Kidney (tissue), 14 donors: ENCODE measurements around the gene GDF2. TPM values are rescaled to one million over a fixed set of nuclear protein-coding genes. Genes with fewer than 3 reads are reported as not detected.

Experiments
- DNase-seq, 5 donors: peaks; one replicate each; pipeline ENCODE4 v3.0.0-alpha.2; 2013 to 2020
- FAIRE-seq: peaks from 2 replicates; lab custom pipeline; 2012; peaks lifted over from hg19 to GRCh38; lab: Jason Lieb, UNC
- H3K27ac ChIP-seq, 2 donors: one replicate each; pipeline ENCODE4 v1.7.0; 2013; ENCODE audit warnings: low read depth in 2 of 2, low read length in 2 of 2, inconsistent platforms in 1 of 2
- H3K27me3 ChIP-seq: one replicate; pipeline ENCODE4 v1.7.1; 2013; ENCODE audit warnings: low read length, inconsistent platforms; ENCODE audit not compliant: control insufficient read depth, insufficient read depth
- H3K36me3 ChIP-seq, 3 donors: one replicate each; pipeline versions ENCODE4 v1.7.0 to v1.7.1; 2013; ENCODE audit warnings: low read length in 3 of 3, control low read depth in 1 of 3, inconsistent platforms in 1 of 3; ENCODE audit not compliant: insufficient read depth in 3 of 3, control insufficient read depth in 2 of 3
- H3K4me1 ChIP-seq, 3 donors: one replicate each; pipeline versions ENCODE4 v1.7.0 to v1.7.1; 2013; ENCODE audit warnings: low read length in 3 of 3, inconsistent platforms in 1 of 3, low read depth in 1 of 3; ENCODE audit not compliant: control insufficient read depth in 2 of 3, insufficient read depth in 2 of 3
- H3K4me3 ChIP-seq, 3 donors: one replicate each; pipeline versions ENCODE4 v1.7.0 to v1.8.1; 2013; ENCODE audit warnings: low read length in 3 of 3, control low read depth in 1 of 3, inconsistent platforms in 1 of 3
- H3K9ac ChIP-seq, 3 donors: one replicate each; pipeline versions ENCODE4 v1.7.0 to v1.7.1; 2013; ENCODE audit warnings: low read length in 3 of 3, control low read depth in 1 of 3, inconsistent platforms in 1 of 3
- H3K9me3 ChIP-seq, 3 donors: one replicate each; pipeline versions ENCODE4 v1.7.0 to v1.7.1; 2013; ENCODE audit warnings: low read length in 3 of 3, control low read depth in 1 of 3, inconsistent platforms in 1 of 3; ENCODE audit not compliant: control insufficient read depth in 2 of 3, insufficient read depth in 1 of 3
- CTCF ChIP-seq: IDR thresholded peaks from 3 replicates; pipeline ENCODE4 v1.5.1; 2012; ENCODE audit warnings: mild to moderate bottlenecking, moderate library complexity, borderline replicate concordance; ENCODE audit not compliant: insufficient read depth; ENCODE audit errors: extremely low read depth
- intact Hi-C: fragments of 100-400 bp; cut with DNase I; formaldehyde crosslinking; loops from one replicate; pipeline ENCODE4 v1.11.1; 2022
- polyA plus RNA-seq: library from polyadenylated mRNA; stranded (reverse); fragments of 350-450 nt; fragmentation: Illumina TruSeq; extraction: RNeasy Lipid Tissue Mini Kit (QIAGEN cat#74804); gene quantifications from one replicate; pipeline ENCODE4 v1.2.3, GENCODE V29; 2014; ENCODE audit warnings: low read depth, low replicate concordance; ENCODE audit not compliant: insufficient read depth
- total RNA-seq: library from RNA; stranded (reverse); fragmentation: NEBNext Ultra II Directional; extraction: Animal tissue kit (Norgen Biotek cat#: 25700); gene quantifications from one replicate; pipeline ENCODE4 v1.2.1, GENCODE V29; 2021
- donor health status: control.
- donor health status: control.
- donor health status: control.
- donor health status: control.
- donor health status: control.
- donor health status: DM: yes; HTN: yes; CAD: no.
- donor health status: Normal renal cell carcinoma (clear cell type).

Gene GDF2
- total and polyA plus RNA-seq, 2 donors from 2014 or later: not detected

DNA sequence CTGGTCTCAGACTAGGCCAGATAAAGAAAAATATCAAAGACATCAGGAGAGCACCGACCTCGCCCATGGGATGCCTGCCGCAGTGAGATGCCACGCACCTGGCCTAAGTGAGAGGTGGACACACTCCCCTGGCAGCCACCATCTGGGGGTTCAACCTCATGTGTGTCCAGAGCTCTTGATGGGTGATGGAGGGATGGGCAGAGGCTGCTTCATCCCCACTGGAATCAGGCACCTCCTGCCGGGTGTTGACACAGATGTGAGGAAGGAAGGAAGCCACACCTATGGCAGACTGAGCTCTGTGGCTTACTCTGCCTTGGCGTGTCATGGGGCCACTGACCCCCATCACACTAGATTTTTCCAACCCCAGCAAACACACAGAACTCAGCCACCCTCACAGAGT is 50.5 kb downstream of the GDF2 start:
- Histone ChIP-seq H3K36me3 (no peaks in the 10 kb centered on the region), H3K27me3 (no peaks in the 10 kb centered on the region), H3K4me3 (no peak overlapping the region), H3K9ac (no peak overlapping the region), H3K4me1 (peaks cover 0 to 7% (median 0%) of the 10 kb centered on the region in 3 donors), H3K9me3 (no peaks in the 10 kb centered on the region), H3K27ac (no peak overlapping the region)
- intact Hi-C loops: no loop called here
- DNase-seq (peak in 2 of 5 donors; percentile 3 to 29), FAIRE-seq (no peak)
- TF ChIP-seq CTCF: no peak

DNA sequence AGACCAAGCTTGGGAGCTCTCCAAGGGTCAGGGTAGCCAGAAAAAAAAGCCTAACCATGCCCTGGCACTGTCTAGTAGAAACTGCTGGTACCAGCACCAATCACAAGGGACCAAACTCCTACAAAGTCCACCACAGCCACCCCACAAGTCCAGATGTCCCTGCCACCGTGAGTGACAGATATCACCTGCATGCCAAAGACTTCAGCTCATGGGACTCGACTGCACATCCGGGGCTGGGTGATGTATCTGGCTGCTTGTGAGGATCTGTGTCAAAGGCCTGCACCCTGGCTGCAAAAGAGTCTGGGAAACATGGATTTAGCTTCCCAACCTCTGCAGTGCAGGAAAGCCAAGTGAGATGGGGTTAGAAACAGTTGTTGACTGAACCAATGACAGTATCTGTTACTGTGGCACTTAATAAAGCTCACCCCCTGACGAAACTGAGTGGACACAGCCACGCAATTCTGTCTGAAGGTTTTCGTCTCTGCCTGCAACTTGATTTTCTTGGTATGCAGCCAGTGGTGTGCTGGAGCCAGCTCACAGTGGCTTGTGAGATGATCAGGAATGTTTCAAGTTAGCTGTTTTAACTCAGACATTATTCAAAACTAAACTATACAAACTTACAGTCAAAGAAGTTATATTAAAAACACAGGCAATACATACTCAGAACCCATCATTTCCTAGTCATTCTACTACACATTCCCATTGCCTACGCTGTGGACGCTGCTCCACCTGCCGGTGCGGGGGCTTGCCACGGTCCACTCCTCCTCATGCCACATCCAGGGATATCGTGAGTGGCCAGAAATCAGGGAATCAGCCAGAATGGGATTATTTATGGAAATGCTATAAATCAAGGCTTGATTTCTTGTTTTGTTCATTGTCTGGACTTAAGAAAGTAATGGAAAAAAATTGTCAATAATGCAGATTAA is 52.6 kb downstream of the GDF2 start:
- no peaks in the 10 kb centered on the region for H3K27me3 ChIP-seq
- intact Hi-C loops: no loop called here
- DNase-seq (peak in 2 of 5 donors; percentile 7 to 26), FAIRE-seq (no peak)
- H3K36me3 ChIP-seq: no peaks in the 10 kb centered on the region
- H3K4me1 ChIP-seq: peaks cover 0 to 4% (median 0%) of the 10 kb centered on the region in 3 donors
- no peak overlapping the region for H3K4me3 ChIP-seq
- no peaks in the 10 kb centered on the region for H3K9me3 ChIP-seq
- no peak for TF ChIP-seq CTCF
- H3K9ac ChIP-seq: no peak overlapping the region
- H3K27ac ChIP-seq: no peak overlapping the region

GRCh38 chr10:47376522-47377220 is 54.4 kb downstream of the GDF2 start:
- FAIRE-seq: no peak
- H3K9me3 ChIP-seq: no peaks in the 10 kb centered on the region
- H3K9ac ChIP-seq: no peak overlapping the region
- peaks cover 0 to 7% (median 0%) of the 10 kb centered on the region in 3 donors for H3K4me1 ChIP-seq
- DNase-seq: peak in 2 of 5 donors; percentile 6 to 42
- H3K27ac ChIP-seq: no peak overlapping the region
- H3K4me3 ChIP-seq: no peak overlapping the region
- no peaks in the 10 kb centered on the region for H3K36me3 ChIP-seq
- TF ChIP-seq CTCF: no peak
- H3K27me3 ChIP-seq: no peaks in the 10 kb centered on the region
- intact Hi-C loops: no loop called here

Other genes starting within 250 kb of the GDF2 start
- gene GDF10, start 22.3 kb upstream of the GDF2 start, total RNA-seq: 1.1 TPM
- gene GDF10, start 22.3 kb upstream of the GDF2 start, polyA plus RNA-seq: not detected
- not detected for gene RBP3, start 25.9 kb downstream of the GDF2 start, total RNA-seq
- not detected for gene RBP3, start 25.9 kb downstream of the GDF2 start, polyA plus RNA-seq
- 0.09 TPM for gene ZNF488, start 61.8 kb downstream of the GDF2 start, total RNA-seq
- gene ZNF488, start 61.8 kb downstream of the GDF2 start, polyA plus RNA-seq: 4.0 TPM
- 0.16 TPM for gene ANXA8, start 161.7 kb downstream of the GDF2 start, total RNA-seq
- gene ANXA8, start 161.7 kb downstream of the GDF2 start, polyA plus RNA-seq: not detected
- not detected for gene FAM25G, start 169.2 kb downstream of the GDF2 start, total RNA-seq
- not detected for gene FAM25G, start 169.2 kb downstream of the GDF2 start, polyA plus RNA-seq
- 10.3 TPM for gene AGAP9, start 201.2 kb downstream of the GDF2 start, total RNA-seq
- 9.1 TPM for gene AGAP9, start 201.2 kb downstream of the GDF2 start, polyA plus RNA-seq